ENCODE results near the gene GRIP1.

Gene GRIP1

DNA sequence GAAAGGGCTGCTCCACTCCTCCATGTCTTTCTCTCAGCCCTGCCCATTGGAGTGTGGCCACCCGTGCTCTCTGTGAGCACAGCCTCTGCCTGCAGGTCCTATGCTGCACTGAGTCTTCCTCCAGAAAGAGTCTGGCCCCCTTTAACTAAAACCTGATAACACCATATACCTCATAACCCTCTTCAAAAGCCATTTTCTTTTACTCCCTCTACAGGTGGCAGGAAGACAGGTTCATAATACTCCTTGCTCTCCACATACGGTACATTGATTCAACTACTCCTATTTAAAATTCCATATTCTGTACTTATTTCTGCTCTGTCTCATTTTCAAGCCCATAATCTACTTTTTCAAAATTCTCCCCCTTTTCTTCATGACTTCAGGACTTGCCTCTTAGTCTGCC lies 232.6 kb downstream of the GRIP1 start:
- CTCF ChIA-PET = no interaction called here
- no peak for TF ChIP-seq CTCF (IDR thresholded peaks at IDR 0.05; ENCODE audit: insufficient read depth, low read length, missing control alignments)
- POLR2A ChIA-PET = no interaction called here
- no peak overlapping the region for H3K4me3 ChIP-seq (ENCODE audit: low read depth, low read length)
- no peak for DNase-seq (ENCODE audit: low read depth, low spot score)

DNA sequence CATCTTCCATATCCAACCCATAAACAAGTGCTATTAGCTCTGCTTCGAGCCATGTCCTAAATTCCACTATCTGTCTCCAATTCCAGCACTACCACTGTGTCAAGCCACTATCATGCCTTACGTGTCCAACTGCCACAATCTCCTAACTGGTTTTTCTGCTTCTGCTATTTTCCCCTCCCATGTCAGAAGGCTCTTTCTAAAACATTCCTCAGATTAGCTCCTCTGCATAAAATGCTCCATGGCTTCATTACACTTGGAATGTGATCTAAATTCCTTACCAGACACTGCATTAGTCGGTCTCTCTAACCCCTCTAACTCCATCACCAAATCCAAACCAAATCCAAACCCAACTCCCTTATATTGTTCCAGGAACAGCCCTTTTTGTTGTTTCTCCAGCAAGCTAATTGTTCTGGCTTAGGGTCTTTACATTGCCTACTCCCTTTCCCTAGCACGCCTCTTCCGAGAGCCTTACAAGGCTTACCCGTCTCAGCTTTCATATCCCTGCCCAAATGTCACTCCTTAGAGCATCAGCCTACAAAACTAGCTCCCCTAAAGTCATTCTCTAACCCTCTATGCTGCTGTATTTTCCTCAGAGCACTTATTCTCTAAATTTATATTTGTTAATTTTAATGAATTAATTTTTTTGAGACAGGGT lies 236.8 kb downstream of the GRIP1 start:
- POLR2A ChIA-PET = no interaction called here

DNA sequence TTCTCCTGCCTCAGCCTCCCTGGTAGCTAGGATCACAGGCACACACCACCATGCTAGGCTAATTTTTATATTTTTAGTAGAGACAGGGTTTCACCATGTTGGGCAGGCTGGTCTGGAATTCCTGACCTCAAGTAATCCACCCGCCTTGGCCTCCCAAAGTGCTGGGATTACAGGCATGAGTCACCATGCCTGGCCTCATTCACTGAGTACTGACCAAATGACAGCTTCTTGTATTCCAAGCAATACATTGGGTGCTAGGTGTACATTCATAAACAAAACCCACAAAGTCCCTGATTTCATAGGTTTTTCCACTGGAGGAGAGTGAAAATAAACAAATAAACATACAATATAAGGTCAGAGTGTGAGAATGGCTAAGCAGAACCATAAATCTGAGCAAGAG lies 240.3 kb downstream of the GRIP1 start:
- no peak overlapping the region for H3K4me3 ChIP-seq (ENCODE audit: low read depth, low read length)
- no peak for DNase-seq (ENCODE audit: low read depth, low spot score)
- ChIA-PET POLR2A (no interaction called here), CTCF (no interaction called here)
- TF ChIP-seq CTCF (IDR thresholded peaks at IDR 0.05; ENCODE audit: insufficient read depth, low read length, missing control alignments) = no peak

More for the DNA sequence above, 236.8 kb downstream of the GRIP1 start:
- TF ChIP-seq CTCF (IDR thresholded peaks at IDR 0.05; ENCODE audit: insufficient read depth, low read length, missing control alignments) = no peak
- no peak overlapping the region for H3K4me3 ChIP-seq (ENCODE audit: low read depth, low read length)
- CTCF ChIA-PET = no interaction called here
- DNase-seq (ENCODE audit: low read depth, low spot score) = no peak

DNA sequence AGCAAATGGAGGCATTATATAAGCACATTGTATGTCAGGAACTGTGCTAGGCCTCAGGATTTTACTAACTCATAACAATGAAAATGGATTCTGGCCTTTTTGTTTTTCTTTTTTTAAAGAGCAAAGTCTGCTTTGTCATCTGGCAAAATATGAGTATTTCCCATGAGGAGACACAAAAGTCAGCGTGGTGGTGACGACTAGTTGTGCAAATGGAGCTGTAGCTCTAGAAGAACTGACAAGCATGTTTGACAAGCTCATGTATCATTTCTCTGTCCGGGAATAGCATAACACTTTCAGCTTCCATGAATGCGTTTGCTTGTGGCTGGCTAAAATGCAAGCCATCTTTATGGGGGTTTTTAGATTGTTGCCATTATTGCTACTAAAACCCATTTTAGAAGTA lies 248.8 kb downstream of the GRIP1 start:
- CTCF ChIA-PET = no interaction called here
- POLR2A ChIA-PET = no interaction called here

DNA sequence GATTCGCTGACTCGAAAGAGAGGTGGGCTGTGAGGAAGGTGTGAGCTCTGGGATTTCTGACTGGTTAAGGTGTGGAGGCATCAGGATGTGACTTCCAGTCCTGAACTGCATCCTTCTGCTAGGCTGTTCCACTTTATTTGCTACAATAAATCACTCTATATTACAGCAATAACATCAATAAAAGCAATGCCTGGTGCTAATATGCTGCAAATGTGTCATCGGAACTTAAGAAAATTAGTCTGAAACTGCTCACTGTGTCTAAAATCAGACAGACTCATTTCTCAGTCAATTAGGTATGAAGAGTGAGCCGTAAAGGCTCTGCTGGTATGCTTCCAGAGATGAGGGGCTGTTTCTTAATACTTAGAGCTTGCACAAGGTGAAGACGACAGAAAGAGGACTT lies 250.0 kb downstream of the GRIP1 start:
- no peak for DNase-seq (ENCODE audit: low read depth, low spot score)
- H3K4me3 ChIP-seq (ENCODE audit: low read depth, low read length) = no peak overlapping the region
- CTCF ChIA-PET = no interaction called here
- no peak for TF ChIP-seq CTCF (IDR thresholded peaks at IDR 0.05; ENCODE audit: insufficient read depth, low read length, missing control alignments)
- POLR2A ChIA-PET = no interaction called here

More for the DNA sequence above, 248.8 kb downstream of the GRIP1 start:
- no peak overlapping the region for H3K4me3 ChIP-seq (ENCODE audit: low read depth, low read length)
- no peak for DNase-seq (ENCODE audit: low read depth, low spot score)
- TF ChIP-seq CTCF (IDR thresholded peaks at IDR 0.05; ENCODE audit: insufficient read depth, low read length, missing control alignments) = no peak

DNA sequence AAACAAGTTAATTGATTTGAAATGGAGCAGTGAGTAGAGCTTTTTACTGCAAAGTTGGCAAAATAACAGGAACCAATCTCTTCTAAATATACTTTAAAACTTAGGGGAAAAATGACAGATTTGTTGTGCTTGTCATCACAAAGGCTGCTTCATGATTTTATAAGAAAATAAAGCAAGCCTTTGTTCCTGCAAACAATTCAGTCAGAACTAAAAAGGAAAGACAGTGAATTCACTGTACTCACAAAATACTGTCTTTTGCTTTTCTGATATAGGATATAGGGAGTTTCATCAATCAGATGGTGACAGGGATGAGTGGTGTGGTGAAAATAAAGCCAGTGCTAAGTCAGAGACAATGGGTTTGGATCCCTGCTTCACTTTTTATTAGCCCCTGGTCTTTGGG lies 250.6 kb downstream of the GRIP1 start:
- ChIA-PET POLR2A (no interaction called here), CTCF (no interaction called here)
- no peak for DNase-seq (ENCODE audit: low read depth, low spot score)
- TF ChIP-seq CTCF (IDR thresholded peaks at IDR 0.05; ENCODE audit: insufficient read depth, low read length, missing control alignments) = no peak
- H3K4me3 ChIP-seq (ENCODE audit: low read depth, low read length) = no peak overlapping the region
